T-helper 1 cell (primary cell): ENCODE results near the gene TAF1.
A peak's percentile ranks its signal among the peaks of the same experiment; 100 is the strongest.
"Not testable (repeated sequence)": the region's sequence is repeated elsewhere in the genome, so short reads cannot be mapped to it uniquely, and the experiment has no call there.

ENCODE experiments used
- DNase-seq, 5 donors: peaks; one replicate each; pipeline ENCODE4 v3.0.0-alpha.2; 2012 to 2020

TAF1 gene

GRCh38 chrX:71439896-71440295 is 73.7 kb downstream of the TAF1 start:
- no peak for DNase-seq

- DNase-seq = no peak
Measured at GRCh38 chrX:71440401-71440800, 74.2 kb downstream of the TAF1 start.

- DNase-seq = not testable (repeated sequence)
Measured at GRCh38 chrX:71441809-71442208, 75.7 kb downstream of the TAF1 start.

- DNase-seq = no peak
Measured at GRCh38 chrX:71450433-71451106, 84.4 kb downstream of the TAF1 start.

GRCh38 chrX:71451518-71451917 is 85.4 kb downstream of the TAF1 start:
- DNase-seq = not testable (repeated sequence)

GRCh38 chrX:71453056-71453455 is 86.9 kb downstream of the TAF1 start:
- DNase-seq = no peak

- no peak for DNase-seq
Measured at GRCh38 chrX:71454222-71454621, 88.1 kb downstream of the TAF1 start.

GRCh38 chrX:71458866-71459265 is 92.7 kb downstream of the TAF1 start:
- DNase-seq = no peak

GRCh38 chrX:71464968-71465367 is 98.8 kb downstream of the TAF1 start:
- DNase-seq = no peak

- DNase-seq = no peak
Measured at GRCh38 chrX:71466979-71467523, 100.9 kb downstream of the TAF1 start.

GRCh38 chrX:71475785-71476540 is 109.8 kb downstream of the TAF1 start:
- DNase-seq = no peak

GRCh38 chrX:71482228-71482958 is 116.2 kb downstream of the TAF1 start:
- no peak for DNase-seq

GRCh38 chrX:71487814-71488213 is 121.7 kb downstream of the TAF1 start:
- DNase-seq = no peak

GRCh38 chrX:71489540-71489939 is 123.4 kb downstream of the TAF1 start:
- DNase-seq = no peak

GRCh38 chrX:71492231-71493065 is 126.3 kb downstream of the TAF1 start:
- peak; percentile 10 to 51 (median 22) for DNase-seq

- DNase-seq = no peak
Measured at GRCh38 chrX:71493111-71493613, 127.0 kb downstream of the TAF1 start.

- not testable (repeated sequence) for DNase-seq
Measured at GRCh38 chrX:71495979-71496378, 129.8 kb downstream of the TAF1 start.

GRCh38 chrX:71496476-71496875 is 130.3 kb downstream of the TAF1 start:
- no peak for DNase-seq

GRCh38 chrX:71502080-71502479 is 135.9 kb downstream of the TAF1 start:
- DNase-seq = not testable (repeated sequence)

- DNase-seq = no peak
Measured at GRCh38 chrX:71504346-71504745, 138.2 kb downstream of the TAF1 start.

- no peak for DNase-seq
Measured at GRCh38 chrX:71509289-71509688, 143.1 kb downstream of the TAF1 start.

GRCh38 chrX:71510161-71510560 is 144.0 kb downstream of the TAF1 start:
- DNase-seq = no peak
